H1 (cell line): ENCODE results near the gene DNAH1. TPM values are rescaled to one million over a fixed set of nuclear protein-coding genes. Genes with fewer than 3 reads are reported as not detected.

Source experiments
- CEBPB ChIP-seq: IDR thresholded peaks from 2 replicates; pipeline ENCODE4 v1.6.1; 2012; ENCODE audit warnings: low read depth, low read length
- CHD7 ChIP-seq: fragments of 300-600 bp; sonication (generic); IDR thresholded peaks from 2 replicates; pipeline ENCODE4 v1.7.1; 2012; ENCODE audit warnings: low read length, moderate library complexity, mild to moderate bottlenecking, inconsistent platforms; ENCODE audit not compliant: insufficient replicate concordance
- EGR1 ChIP-seq: IDR thresholded peaks from 2 replicates; pipeline ENCODE4 v1.6.1; 2011; ENCODE audit warnings: low read depth, low read length, borderline replicate concordance
- GTF2F1 ChIP-seq: IDR thresholded peaks from 2 replicates; pipeline ENCODE4 v1.6.1; 2012; ENCODE audit warnings: low read depth, low read length, improper control_type of control experiment, borderline replicate concordance
- JUND ChIP-seq: IDR thresholded peaks from 2 replicates; pipeline ENCODE4 v1.6.1; 2011; ENCODE audit warnings: mild to moderate bottlenecking, improper control_type of control experiment, low read length
- POU5F1 ChIP-seq: IDR thresholded peaks from 2 replicates; pipeline ENCODE4 v1.6.1; 2011; ENCODE audit warnings: low read depth, mild to moderate bottlenecking, low read length, moderate library complexity
- SIN3A ChIP-seq, 2 experiments: IDR thresholded peaks in 1 of 2; conservative IDR thresholded peaks in 1 of 2; 2 replicates each; pipeline ENCODE4 v1.6.1; 2011 to 2012; ENCODE audit warnings: low read length in 2 of 2, improper control_type of control experiment in 1 of 2, low read depth in 1 of 2, mild to moderate bottlenecking in 1 of 2
- SRF ChIP-seq: IDR thresholded peaks from 2 replicates; pipeline ENCODE4 v1.6.1; 2011; ENCODE audit warnings: mild to moderate bottlenecking, low read depth, low read length, moderate library complexity
- TBP ChIP-seq: IDR thresholded peaks from 2 replicates; pipeline ENCODE4 v1.6.1; 2011; ENCODE audit warnings: low read depth, low read length, improper control_type of control experiment
- USF2 ChIP-seq: IDR thresholded peaks from 2 replicates; pipeline ENCODE4 v1.6.1; 2011; ENCODE audit warnings: low read length, improper control_type of control experiment
- polyA plus RNA-seq, 7 experiments: library from polyadenylated mRNA; depleted of rRNA in 3 of 7; stranded (reverse) in 5 of 7; unstranded in 2 of 7; fragments of >200 nt in 5 of 7; fragments of 200-250 nt in 2 of 7; gene quantifications; 1 replicate in 5 of 7; 2 replicates in 1 of 7; 4 replicates in 1 of 7; pipeline versions ENCODE4 v1.2.1 to v1.2.3, GENCODE V29; 2011 to 2013; ENCODE audit warnings: missing spikeins in 2 of 7, mixed read lengths in 2 of 7
- total RNA-seq: library from RNA; stranded (reverse); fragmentation: NEBNext Ultra II Directional; extraction: Animal tissue kit (Norgen Biotek cat#: 25700); gene quantifications from 2 replicates; pipeline ENCODE4 v1.2.1, GENCODE V29; 2021

The DNAH1 gene
- total and polyA plus RNA-seq, 2 of the 8 experiments (the other 6 are each of a cell fraction or from before 2014, with no cell fraction given): 1.0 to 1.5 TPM

- no peak for TF ChIP-seq CHD7
- TF ChIP-seq GTF2F1: no peak
- TF ChIP-seq SRF: no peak
- TF ChIP-seq JUND: no peak
- TF ChIP-seq TBP: no peak
- no peak for TF ChIP-seq POU5F1
- TF ChIP-seq EGR1: no peak
- no peak for TF ChIP-seq SIN3A (conservative IDR thresholded peaks at IDR 0.05 in 1 of 2, IDR thresholded peaks at IDR 0.05 in 1 of 2; ENCODE audit: low read depth in 1 of 2, low read length in 2 of 2)
- no peak for TF ChIP-seq CEBPB
- TF ChIP-seq USF2: no peak
Measured at GRCh38 chr3:52433328-52433995, 117.3 kb downstream of the DNAH1 start (continued).
